HT1080 (cell line): ENCODE results near the gene ZSCAN12. TPM values are rescaled to one million over a fixed set of nuclear protein-coding genes. Genes with fewer than 3 reads are reported as not detected.

Experiments used
- DNase-seq: peaks from one replicate; pipeline ENCODE4 v3.0.0-alpha.2; 2015; ENCODE audit warnings: low read depth
- total RNA-seq: library from RNA; depleted of rRNA; stranded (reverse); fragments of >200 nt; shearing (Covaris generic); gene quantifications from 2 replicates; pipeline ENCODE4 v1.2.3, GENCODE V29; 2014

The ZSCAN12 gene
- total RNA-seq, 1 experiment from 2014 or later, result 3.8 TPM

- no peak for DNase-seq
Measured at GRCh38 chr6:28354688-28355554, 44.6 kb downstream of the ZSCAN12 start.

GRCh38 chr6:28353981-28354676 is 45.4 kb downstream of the ZSCAN12 start:
- DNase-seq, result peak; percentile 87

- peak; percentile 18 for DNase-seq
Measured at GRCh38 chr6:28353356-28353755, 46.2 kb downstream of the ZSCAN12 start.

GRCh38 chr6:28351493-28351925 is 48.0 kb downstream of the ZSCAN12 start:
- no peak for DNase-seq

GRCh38 chr6:28351087-28351486 is 48.5 kb downstream of the ZSCAN12 start:
- no peak for DNase-seq

DNA sequence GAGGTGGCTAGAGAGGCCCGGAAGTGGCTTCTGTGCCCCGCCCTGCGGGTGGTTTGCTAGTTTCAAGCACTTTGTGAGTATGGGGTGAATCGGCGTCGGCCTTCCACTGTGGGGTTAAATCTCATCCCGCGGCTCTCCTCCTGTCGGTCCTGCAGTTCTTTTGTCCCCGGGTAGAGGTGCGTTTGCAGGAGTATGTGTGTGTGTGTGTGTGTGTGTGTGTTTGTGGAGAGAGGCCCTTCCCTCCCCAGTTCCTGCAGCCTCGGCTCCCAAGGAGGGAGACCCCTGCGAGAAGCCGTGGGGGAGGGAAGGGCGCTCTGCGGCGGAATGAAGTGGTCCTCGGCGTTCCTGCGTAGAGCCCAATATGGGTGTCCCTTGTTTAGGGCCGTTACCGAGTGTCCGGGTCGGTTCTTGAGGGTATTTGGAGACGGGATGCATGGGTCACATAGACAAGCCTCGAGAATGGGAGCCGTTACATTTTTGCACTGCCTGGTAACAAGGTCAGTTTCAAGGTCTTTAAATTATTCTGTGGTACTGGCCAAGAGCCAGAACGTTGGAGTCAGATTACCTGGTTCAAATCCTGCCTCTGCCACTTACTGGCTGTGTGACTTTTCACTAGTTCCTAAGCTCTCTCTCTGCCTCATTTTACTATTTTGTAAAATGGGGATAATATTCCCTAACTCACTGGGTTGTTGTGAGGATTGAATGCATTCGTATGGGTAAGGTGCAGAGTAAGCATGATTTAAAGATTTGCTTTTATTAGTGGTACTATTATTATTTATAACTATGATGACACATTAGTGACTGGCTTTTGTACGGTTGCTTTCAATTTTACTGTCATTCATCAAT is 49.4 kb downstream of the ZSCAN12 start, which contains the start of gene ZKSCAN3:
ZKSCAN3 (plus strand) TSS at position 56 of the 846 bp plus-strand sequence. CDS start 9,640 bp downstream, outside the sequence.
- peak; percentile 81 for DNase-seq

GRCh38 chr6:28349344-28349891 is 50.1 kb downstream of the ZSCAN12 start:
- DNase-seq, result no peak

GRCh38 chr6:28347119-28347518 is 52.4 kb downstream of the ZSCAN12 start:
- DNase-seq, result no peak

GRCh38 chr6:28345201-28345600 is 54.3 kb downstream of the ZSCAN12 start:
- no peak for DNase-seq

DNA sequence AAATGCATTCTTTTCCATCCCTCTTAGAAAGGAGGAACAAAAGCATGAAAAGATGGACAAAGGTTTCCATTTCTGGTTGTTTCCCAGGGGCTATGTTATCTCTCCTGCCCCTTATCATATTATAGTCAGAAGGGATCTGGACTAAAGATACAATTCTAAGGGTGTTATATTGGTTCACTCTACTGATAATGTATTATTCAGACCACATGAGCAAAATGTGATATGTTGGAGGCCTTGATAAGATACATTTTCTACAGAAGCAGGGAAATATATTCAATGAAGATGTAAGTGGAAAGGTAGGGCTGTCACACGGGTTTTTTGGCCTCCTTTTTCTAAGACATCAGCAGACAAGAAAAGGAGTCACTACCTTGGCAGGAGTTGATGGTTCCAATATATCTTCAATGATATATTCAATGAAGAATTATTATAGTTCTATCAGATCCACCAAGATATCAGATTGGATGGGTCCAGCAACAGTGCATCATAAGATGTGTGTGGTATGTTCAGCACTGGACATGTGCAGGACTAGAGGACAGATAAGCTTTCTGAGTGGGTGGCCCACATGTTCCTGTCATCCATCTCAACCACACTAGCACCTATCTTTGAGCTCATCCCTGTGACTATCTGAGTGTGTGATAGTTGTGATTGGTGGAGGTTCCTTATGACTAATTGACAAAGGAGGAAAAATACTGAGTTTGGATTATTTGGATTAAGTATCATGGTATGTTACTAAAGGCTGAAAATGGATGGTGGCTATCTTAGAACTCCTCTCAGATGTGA is 55.5 kb downstream of the ZSCAN12 start:
- no peak for DNase-seq

DNA sequence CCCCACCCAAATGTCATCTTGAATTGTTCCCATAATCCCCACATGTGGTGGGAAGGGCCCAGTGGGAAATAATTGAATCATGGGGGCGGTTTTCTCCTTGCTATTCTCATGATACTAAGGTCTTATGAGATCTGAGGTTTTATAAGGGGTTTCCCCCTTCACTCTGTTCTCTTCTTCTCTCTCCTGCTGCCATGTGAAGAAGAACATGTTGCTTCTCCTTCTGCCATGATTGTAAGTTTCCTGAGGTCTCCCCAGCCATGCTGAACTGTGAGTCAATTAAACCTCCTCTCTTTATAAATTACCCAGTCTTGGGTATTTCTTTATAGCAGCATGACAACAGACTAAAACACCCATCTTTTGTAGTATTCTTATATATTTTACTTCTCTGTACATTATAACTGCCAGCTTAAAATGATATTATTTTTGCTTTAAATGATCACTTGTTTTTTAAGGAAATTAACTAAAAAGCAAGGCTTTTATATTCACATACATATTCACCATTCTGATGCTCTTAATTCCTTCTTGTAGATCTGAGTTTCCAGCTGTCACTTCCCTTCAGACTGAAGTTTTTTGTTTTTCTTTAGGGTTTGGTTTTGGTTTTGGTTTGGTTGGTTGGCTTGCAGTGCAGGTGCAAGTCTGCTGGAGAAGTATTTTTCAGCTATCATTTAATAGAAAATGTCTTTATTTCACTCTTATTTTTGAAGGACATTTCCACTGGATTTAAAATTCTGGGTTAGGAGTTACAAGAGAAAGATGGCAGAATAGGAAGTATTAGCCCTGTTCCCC is 59.0 kb downstream of the ZSCAN12 start:
- DNase-seq, result no peak

DNA sequence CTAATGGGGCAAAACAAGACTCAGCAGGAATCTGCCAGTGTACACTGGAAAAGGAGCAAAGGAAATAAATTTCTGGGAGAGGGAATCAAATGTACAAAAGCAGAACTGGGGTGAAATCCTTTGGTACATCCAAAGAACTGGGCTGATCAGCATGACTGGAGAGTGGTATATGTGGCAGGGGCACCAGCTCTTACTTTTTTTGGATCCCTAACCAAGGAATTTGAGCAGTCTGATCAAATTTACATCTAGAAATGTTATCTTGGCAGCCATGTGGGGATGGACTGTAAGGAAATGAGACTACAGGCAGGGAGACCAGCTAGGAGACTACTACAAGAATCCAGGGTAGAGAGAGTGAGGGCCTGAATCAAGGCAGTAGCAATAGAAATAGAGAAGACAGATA is 62.4 kb downstream of the ZSCAN12 start:
- no peak for DNase-seq

DNA sequence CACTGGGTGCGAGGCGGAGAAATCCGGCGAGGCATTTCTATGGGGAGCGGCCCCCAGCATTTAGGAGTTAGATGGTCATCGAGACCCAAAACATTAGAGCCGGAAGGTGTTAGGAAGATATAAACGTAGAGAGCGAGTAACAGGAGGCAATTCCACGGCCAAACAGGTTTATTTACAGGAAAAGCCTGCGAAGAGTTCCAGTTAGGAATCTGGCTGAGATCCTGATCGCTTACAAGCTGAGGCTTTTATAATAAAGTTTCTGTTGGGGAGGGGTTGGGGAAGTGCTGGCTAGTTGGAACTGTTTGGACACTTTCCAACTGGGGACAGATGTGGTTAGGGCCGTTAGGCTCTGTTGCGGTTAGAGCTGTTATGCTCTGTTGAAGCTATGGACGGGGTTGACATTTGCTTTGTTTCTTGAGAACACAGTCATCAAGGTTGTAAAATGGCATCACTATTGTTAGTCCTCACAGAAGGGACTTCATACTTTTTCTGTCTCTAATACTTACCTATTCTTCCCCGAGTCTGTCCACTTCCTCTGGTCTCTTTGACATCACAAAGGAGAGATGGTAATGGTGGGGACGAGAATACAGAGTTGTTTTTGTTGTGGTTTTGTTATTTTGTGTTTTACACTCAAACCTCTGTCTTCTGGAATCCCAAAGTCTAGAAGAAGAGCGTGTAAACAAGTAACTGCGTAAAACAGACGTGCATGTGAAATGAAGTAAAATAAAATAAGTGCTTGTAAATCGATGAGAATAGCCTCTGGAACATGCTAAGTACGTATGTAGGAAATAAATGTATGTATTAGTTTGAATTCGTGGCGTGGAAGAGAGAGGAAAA is 63.0 kb downstream of the ZSCAN12 start:
- DNase-seq, result peak; percentile 25

- DNase-seq, result peak; percentile 97
Measured at GRCh38 chr6:28335564-28336283, 63.8 kb downstream of the ZSCAN12 start, which contains the start of gene ZSCAN31. Gene ZSCAN31 (minus strand): TSS chr6:28336148. CDS start chr6:28329683, 6,465 bp downstream.

- no peak for DNase-seq
Measured at GRCh38 chr6:28335040-28335563, 64.4 kb downstream of the ZSCAN12 start.

DNA sequence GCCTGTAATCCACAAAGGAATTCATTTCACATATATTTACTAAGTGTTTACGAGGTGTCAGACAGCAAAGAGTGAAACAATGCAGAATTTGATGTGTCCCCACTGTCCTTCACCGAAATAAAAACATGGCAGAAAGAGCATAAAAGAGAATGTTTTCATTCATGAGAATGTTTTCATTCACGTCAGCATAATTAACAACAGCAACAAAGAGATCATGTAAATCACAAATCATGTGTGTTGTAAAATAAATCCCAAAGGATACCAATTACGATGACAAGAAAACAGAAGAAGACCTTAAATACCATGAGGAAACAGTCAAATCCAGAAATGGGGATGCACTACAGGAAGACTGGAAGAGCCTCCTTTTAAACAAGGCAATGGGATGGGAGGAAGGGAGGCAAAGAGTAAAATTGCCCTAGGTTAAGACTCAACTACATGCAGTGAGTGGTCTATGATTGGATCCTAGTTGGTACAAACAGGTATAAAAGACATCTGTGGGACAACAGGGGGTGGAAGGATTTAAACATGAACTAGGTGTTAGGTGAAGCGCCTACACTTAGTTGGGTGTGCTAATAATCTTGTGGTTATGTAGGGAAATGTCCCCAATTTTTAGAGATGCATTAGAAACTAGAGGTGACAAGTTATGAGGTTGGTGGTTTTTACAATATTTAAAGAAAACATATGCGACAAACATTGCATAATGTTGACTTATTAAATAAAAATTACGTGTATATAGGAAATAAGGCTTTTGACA is 65.1 kb downstream of the ZSCAN12 start:
- DNase-seq, result no peak

DNA sequence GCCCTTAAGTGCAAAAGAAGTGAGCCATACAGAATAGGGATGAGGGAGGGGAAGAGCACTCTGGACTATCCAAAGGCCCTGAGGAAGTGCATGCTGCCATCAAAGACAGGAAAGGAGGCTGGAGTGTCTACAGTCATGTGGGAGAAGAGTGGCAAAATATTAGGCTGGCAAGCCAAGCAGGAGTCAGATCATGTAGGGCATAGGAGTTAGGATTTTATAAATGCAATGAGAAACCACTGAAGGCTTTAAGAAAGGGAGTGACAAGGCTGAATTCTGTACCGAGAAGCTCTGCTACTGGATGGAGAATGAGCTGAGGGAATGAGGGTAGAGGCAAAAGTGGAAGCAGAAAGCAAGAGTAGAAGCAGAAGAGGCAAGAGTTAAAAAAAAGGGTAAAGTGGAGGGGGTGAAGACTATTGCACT is 65.9 kb downstream of the ZSCAN12 start:
- no peak for DNase-seq
